Thyroid gland (tissue), 4 donors: ENCODE results near the gene ROCK2.

ENCODE experiments used
- CTCF ChIP-seq, 6 experiments: fragments of 200-600 bp in 3 of 6; fragments of 450-650 bp in 3 of 6; sonication (generic) in 3 of 6; IDR thresholded peaks; one replicate each; pipeline ENCODE4 v1.5.1; 2016 to 2019; ENCODE audit warnings: antibody characterized with exemption in 6 of 6, mild to moderate bottlenecking in 2 of 6, inconsistent platforms in 1 of 6, moderate library complexity in 1 of 6
- POLR2A ChIP-seq, 2 donors: fragments of 450-650 bp; IDR thresholded peaks; one replicate each; pipeline ENCODE4 v1.6.1; 2017; ENCODE audit warnings: antibody characterized with exemption in 2 of 2, mild to moderate bottlenecking in 2 of 2, moderate library complexity in 1 of 2

GRCh38 chr2:11347403-11347959 lies 3.0 kb upstream of the ROCK2 start:
- TF ChIP-seq CTCF (IDR thresholded peaks at IDR 0.05) (no peak), POLR2A (IDR thresholded peaks at IDR 0.05) (no peak)
